ENCODE data around the gene DDX17. TPM values are rescaled to one million over a fixed set of nuclear protein-coding genes. Genes with fewer than 3 reads are reported as not detected.

Gene DDX17
- polyA plus RNA-seq, 1 donor from 2014 or later, result 996 TPM

DNA sequence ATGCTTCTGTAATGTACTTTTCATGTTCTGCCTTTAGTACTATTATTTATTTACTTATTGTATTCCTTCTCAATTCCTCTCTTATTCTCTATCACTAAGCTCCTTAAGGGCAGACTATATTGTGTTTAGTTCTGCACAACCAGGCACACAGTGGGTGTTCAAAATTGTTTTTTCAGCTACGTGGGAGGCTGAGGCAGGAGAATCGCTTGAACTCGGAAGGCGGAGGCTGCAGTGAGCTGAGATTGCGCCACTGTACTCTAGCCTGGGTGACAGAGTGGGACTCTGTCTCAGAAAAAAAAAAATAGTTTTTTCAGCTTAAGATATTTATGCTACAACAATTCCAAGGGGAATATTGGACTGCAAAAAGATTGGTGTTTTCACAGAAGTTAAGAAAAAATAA is 17.4 kb upstream of the DDX17 start:
- Histone ChIP-seq H3K4me3 (ENCODE audit: low read length) (no peak overlapping the region), H3K27me3 (ENCODE audit: insufficient read depth, low read depth, low read length) (no peaks in the 10 kb centered on the region), H3K9ac (ENCODE audit: low read length) (no peak overlapping the region), H4K20me1 (ENCODE audit: insufficient read depth) (no peaks in the 10 kb centered on the region), H3K27ac (ENCODE audit: low read length) (no peak overlapping the region), H3K36me3 (ENCODE audit: insufficient read depth, low read length) (no peaks in the 10 kb centered on the region), H3F3A (ENCODE audit: insufficient read depth, low read length, poor library complexity, severe bottlenecking) (no peaks in the 10 kb centered on the region), H3K9me3 (ENCODE audit: low read length) (no peaks in the 10 kb centered on the region), H2AFZ (ENCODE audit: low read depth, low read length) (no peak overlapping the region), H3K4me2 (ENCODE audit: low read length) (no peak overlapping the region), H3K79me2 (replicated peaks; ENCODE audit: insufficient read depth, low read length) (no peaks in the 10 kb centered on the region), H3K9me2 (ENCODE audit: insufficient read depth, low read length) (no peaks in the 10 kb centered on the region)
- no peak for TF ChIP-seq EP300 (conservative IDR thresholded peaks at IDR 0.05; ENCODE audit: poor library complexity, severe bottlenecking)

DNA sequence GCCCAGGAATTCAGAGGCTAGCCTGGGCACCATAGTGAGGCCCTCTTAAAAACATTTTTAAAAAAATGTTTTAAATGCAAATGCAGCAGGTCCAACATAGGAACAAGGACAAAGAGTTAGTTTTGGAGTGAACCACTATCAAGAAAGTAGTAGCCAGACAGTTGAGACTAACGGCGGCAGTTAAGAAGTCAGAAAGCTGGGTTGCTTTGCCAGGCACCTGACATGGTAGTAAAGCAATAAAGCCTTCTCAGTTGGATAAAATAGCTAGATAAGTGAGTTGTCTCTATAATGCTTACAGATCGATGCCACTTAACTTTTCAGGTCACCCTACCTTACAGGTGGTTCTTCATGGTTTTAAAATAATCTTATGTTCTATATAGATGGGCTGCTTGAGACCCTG is 16.9 kb upstream of the DDX17 start:
- H3K9ac ChIP-seq (ENCODE audit: low read length), result no peak overlapping the region
- no peak overlapping the region for H3K4me3 ChIP-seq (ENCODE audit: low read length)

DNA sequence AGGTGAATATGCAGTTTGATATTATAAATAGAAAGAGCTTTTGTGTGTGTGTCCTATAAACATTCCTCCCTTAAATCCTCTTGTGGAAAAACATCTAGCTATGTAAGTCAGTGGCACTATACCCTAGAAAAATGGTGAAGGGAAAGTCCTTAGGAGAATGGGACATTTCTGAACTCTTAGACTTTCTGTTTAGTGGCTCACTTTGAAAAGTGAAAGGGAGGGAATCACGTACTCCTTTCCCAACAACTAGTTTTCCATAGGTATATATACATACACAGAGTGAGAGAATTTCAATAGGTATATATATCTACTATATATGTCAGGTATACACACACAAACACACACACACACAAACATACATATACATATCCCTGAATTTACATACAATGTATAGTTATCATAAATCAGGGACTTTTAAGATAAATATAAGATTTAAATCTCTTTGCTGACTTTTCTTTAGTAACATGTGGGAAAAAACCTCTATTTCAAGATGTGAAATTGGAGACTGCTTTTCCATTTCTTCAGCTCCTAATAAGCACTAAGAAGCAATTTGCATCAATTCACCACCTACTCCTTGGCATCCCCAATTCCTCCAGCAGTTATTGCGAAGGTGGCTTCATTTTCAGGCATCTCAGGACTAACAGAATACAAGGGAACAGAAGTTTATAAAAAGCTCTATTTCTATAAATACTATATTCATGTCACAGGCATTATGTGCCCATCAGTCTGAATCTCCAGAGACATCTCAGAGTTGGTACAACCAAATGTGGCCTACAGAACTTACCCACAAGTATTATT is 13.5 kb upstream of the DDX17 start:
- H3K27ac ChIP-seq (ENCODE audit: low read length), result no peak overlapping the region
- H3K4me2 ChIP-seq (ENCODE audit: low read length), result no peak overlapping the region
- no peak overlapping the region for H3K9ac ChIP-seq (ENCODE audit: low read length)
- no peaks in the 10 kb centered on the region for H3K36me3 ChIP-seq (ENCODE audit: insufficient read depth, low read length)
- no peaks in the 10 kb centered on the region for H4K20me1 ChIP-seq (ENCODE audit: insufficient read depth)
- no peaks in the 10 kb centered on the region for H3K9me3 ChIP-seq (ENCODE audit: low read length)
- H3K9me2 ChIP-seq (ENCODE audit: insufficient read depth, low read length), result no peaks in the 10 kb centered on the region
- no peaks in the 10 kb centered on the region for H3K79me2 ChIP-seq (replicated peaks; ENCODE audit: insufficient read depth, low read length)
- TF ChIP-seq TAF1 (IDR thresholded peaks at IDR 0.05; ENCODE audit: low read depth) (no peak), MXI1 (conservative IDR thresholded peaks at IDR 0.05; ENCODE audit: poor library complexity, severe bottlenecking) (no peak), RAD21 (conservative IDR thresholded peaks at IDR 0.05) (no peak), EP300 (conservative IDR thresholded peaks at IDR 0.05; ENCODE audit: poor library complexity, severe bottlenecking) (no peak), POLR2AphosphoS5 (IDR thresholded peaks at IDR 0.05) (no peak), EZH2 (IDR thresholded peaks at IDR 0.05; ENCODE audit: borderline replicate concordance, insufficient read depth, low read length, poor library complexity, severe bottlenecking) (no peak), SMC3 (conservative IDR thresholded peaks at IDR 0.05; ENCODE audit: poor library complexity) (no peak)
- TF ChIP-seq, protein P1, sequence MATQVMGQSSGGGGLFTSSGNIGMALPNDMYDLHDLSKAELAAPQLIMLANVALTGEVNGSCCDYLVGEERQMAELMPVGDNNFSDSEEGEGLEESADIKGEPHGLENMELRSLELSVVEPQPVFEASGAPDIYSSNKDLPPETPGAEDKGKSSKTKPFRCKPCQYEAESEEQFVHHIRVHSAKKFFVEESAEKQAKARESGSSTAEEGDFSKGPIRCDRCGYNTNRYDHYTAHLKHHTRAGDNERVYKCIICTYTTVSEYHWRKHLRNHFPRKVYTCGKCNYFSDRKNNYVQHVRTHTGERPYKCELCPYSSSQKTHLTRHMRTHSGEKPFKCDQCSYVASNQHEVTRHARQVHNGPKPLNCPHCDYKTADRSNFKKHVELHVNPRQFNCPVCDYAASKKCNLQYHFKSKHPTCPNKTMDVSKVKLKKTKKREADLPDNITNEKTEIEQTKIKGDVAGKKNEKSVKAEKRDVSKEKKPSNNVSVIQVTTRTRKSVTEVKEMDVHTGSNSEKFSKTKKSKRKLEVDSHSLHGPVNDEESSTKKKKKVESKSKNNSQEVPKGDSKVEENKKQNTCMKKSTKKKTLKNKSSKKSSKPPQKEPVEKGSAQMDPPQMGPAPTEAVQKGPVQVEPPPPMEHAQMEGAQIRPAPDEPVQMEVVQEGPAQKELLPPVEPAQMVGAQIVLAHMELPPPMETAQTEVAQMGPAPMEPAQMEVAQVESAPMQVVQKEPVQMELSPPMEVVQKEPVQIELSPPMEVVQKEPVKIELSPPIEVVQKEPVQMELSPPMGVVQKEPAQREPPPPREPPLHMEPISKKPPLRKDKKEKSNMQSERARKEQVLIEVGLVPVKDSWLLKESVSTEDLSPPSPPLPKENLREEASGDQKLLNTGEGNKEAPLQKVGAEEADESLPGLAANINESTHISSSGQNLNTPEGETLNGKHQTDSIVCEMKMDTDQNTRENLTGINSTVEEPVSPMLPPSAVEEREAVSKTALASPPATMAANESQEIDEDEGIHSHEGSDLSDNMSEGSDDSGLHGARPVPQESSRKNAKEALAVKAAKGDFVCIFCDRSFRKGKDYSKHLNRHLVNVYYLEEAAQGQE (IDR thresholded peaks at IDR 0.05; ENCODE audit: borderline replicate concordance), result no peak
- TF ChIP-seq, protein P2, sequence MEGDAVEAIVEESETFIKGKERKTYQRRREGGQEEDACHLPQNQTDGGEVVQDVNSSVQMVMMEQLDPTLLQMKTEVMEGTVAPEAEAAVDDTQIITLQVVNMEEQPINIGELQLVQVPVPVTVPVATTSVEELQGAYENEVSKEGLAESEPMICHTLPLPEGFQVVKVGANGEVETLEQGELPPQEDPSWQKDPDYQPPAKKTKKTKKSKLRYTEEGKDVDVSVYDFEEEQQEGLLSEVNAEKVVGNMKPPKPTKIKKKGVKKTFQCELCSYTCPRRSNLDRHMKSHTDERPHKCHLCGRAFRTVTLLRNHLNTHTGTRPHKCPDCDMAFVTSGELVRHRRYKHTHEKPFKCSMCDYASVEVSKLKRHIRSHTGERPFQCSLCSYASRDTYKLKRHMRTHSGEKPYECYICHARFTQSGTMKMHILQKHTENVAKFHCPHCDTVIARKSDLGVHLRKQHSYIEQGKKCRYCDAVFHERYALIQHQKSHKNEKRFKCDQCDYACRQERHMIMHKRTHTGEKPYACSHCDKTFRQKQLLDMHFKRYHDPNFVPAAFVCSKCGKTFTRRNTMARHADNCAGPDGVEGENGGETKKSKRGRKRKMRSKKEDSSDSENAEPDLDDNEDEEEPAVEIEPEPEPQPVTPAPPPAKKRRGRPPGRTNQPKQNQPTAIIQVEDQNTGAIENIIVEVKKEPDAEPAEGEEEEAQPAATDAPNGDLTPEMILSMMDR (IDR thresholded peaks at IDR 0.05; ENCODE audit: poor library complexity, severe bottlenecking), result no peak
- no peak overlapping the region for H2AFZ ChIP-seq (ENCODE audit: low read depth, low read length)
- no peak overlapping the region for H3K4me3 ChIP-seq (ENCODE audit: low read length)
- no peaks in the 10 kb centered on the region for H3F3A ChIP-seq (ENCODE audit: insufficient read depth, low read length, poor library complexity, severe bottlenecking)
- H3K27me3 ChIP-seq (ENCODE audit: insufficient read depth, low read depth, low read length), result no peaks in the 10 kb centered on the region

More for the DNA sequence above, 16.9 kb upstream of the DDX17 start:
- Histone ChIP-seq H4K20me1 (ENCODE audit: insufficient read depth) (no peaks in the 10 kb centered on the region), H3K27me3 (ENCODE audit: insufficient read depth, low read depth, low read length) (no peaks in the 10 kb centered on the region), H3F3A (ENCODE audit: insufficient read depth, low read length, poor library complexity, severe bottlenecking) (no peaks in the 10 kb centered on the region), H3K36me3 (ENCODE audit: insufficient read depth, low read length) (no peaks in the 10 kb centered on the region), H3K27ac (ENCODE audit: low read length) (no peak overlapping the region), H3K9me2 (ENCODE audit: insufficient read depth, low read length) (no peaks in the 10 kb centered on the region), H3K79me2 (replicated peaks; ENCODE audit: insufficient read depth, low read length) (no peaks in the 10 kb centered on the region), H2AFZ (ENCODE audit: low read depth, low read length) (no peak overlapping the region), H3K4me2 (ENCODE audit: low read length) (no peak overlapping the region), H3K9me3 (ENCODE audit: low read length) (no peaks in the 10 kb centered on the region)
- TF ChIP-seq EZH2 (IDR thresholded peaks at IDR 0.05; ENCODE audit: borderline replicate concordance, insufficient read depth, low read length, poor library complexity, severe bottlenecking) (no peak), RAD21 (conservative IDR thresholded peaks at IDR 0.05) (no peak), POLR2AphosphoS5 (IDR thresholded peaks at IDR 0.05) (no peak), EP300 (conservative IDR thresholded peaks at IDR 0.05; ENCODE audit: poor library complexity, severe bottlenecking) (no peak), TAF1 (IDR thresholded peaks at IDR 0.05; ENCODE audit: low read depth) (no peak), SMC3 (conservative IDR thresholded peaks at IDR 0.05; ENCODE audit: poor library complexity) (no peak)
- TF ChIP-seq, protein P1 (IDR thresholded peaks at IDR 0.05; ENCODE audit: borderline replicate concordance), result no peak

All from neural cell (in vitro differentiated cells).